HepG2 (cell line): ENCODE results near the gene IL11RA. TPM values are rescaled to one million over a fixed set of nuclear protein-coding genes. Genes with fewer than 3 reads are reported as not detected.

Experiments
- BORCS8-MEF2B ChIP-seq: sonication (generic); formaldehyde crosslinking; IDR thresholded peaks from 2 replicates; pipeline ENCODE4 v1.8.0; 2022; ENCODE audit warnings: mild to moderate bottlenecking, missing genetic modification reagents
- CC2D1A ChIP-seq: sonication (generic); formaldehyde crosslinking; IDR thresholded peaks from 2 replicates; pipeline ENCODE4 v1.8.1; 2023; ENCODE audit warnings: mild to moderate bottlenecking, missing genetic modification reagents
- EHMT2 ChIP-seq: fragments of 200-600 bp; sonication (generic); IDR thresholded peaks from 2 replicates; pipeline ENCODE4 v1.7.0; 2017; ENCODE audit warnings: antibody characterized with exemption, low read depth, low read length, borderline replicate concordance
- GMEB1 ChIP-seq: sonication (generic); formaldehyde crosslinking; IDR thresholded peaks from 2 replicates; pipeline ENCODE4 v1.5.1; 2020; ENCODE audit warnings: missing genetic modification reagents, mild to moderate bottlenecking, borderline replicate concordance
- HIVEP1 ChIP-seq: sonication (generic); formaldehyde crosslinking; IDR thresholded peaks from 2 replicates; pipeline ENCODE4 v1.4.0; 2020; ENCODE audit warnings: mild to moderate bottlenecking, missing genetic modification reagents
- KDM5B ChIP-seq: sonication (generic); formaldehyde crosslinking; IDR thresholded peaks from 2 replicates; pipeline ENCODE4 v1.4.0; 2020; ENCODE audit warnings: missing genetic modification reagents, mild to moderate bottlenecking, borderline replicate concordance
- MAFK ChIP-seq, 2 experiments: IDR thresholded peaks in 1 of 2; conservative IDR thresholded peaks in 1 of 2; 2 replicates each; pipeline ENCODE4 v1.6.1; 2011; ENCODE audit warnings: improper control_type of control experiment in 2 of 2, low read length in 2 of 2
- MXD1 ChIP-seq: sonication (generic); formaldehyde crosslinking; IDR thresholded peaks from 2 replicates; pipeline ENCODE4 v1.4.0; 2020; ENCODE audit warnings: mild to moderate bottlenecking, missing genetic modification reagents
- POLR2G ChIP-seq: fragments of 200-400 bp; formaldehyde crosslinking; IDR thresholded peaks from 2 replicates; pipeline ENCODE4 v1.6.1; 2018; ENCODE audit warnings: mild to moderate bottlenecking, low read depth, low read length, moderate library complexity
- SAFB2 ChIP-seq: sonication (generic); formaldehyde crosslinking; IDR thresholded peaks from 2 replicates; pipeline ENCODE4 v1.5.1; 2020; ENCODE audit warnings: missing genetic modification reagents, low read depth, mild to moderate bottlenecking, borderline replicate concordance
- SYNCRIP ChIP-seq: fragments of 200-400 bp; formaldehyde crosslinking; IDR thresholded peaks from 2 replicates; pipeline ENCODE4 v1.6.1; 2018; ENCODE audit warnings: mild to moderate bottlenecking, low read depth, low read length; ENCODE audit not compliant: insufficient read depth
- ZBTB49 ChIP-seq: sonication (generic); formaldehyde crosslinking; IDR thresholded peaks from 2 replicates; pipeline ENCODE4 v1.4.0; 2020; ENCODE audit warnings: missing genetic modification reagents, borderline replicate concordance
- ZFP36L1 ChIP-seq: sonication (generic); formaldehyde crosslinking; IDR thresholded peaks from 2 replicates; pipeline ENCODE4 v1.8.0; 2022; ENCODE audit warnings: mild to moderate bottlenecking, missing genetic modification reagents, moderate library complexity
- ZFP91 ChIP-seq: sonication (generic); formaldehyde crosslinking; IDR thresholded peaks from 2 replicates; pipeline ENCODE4 v1.9.0; 2022; ENCODE audit warnings: missing genetic modification reagents, mild to moderate bottlenecking, borderline replicate concordance
- ZSCAN25 ChIP-seq: sonication (generic); formaldehyde crosslinking; IDR thresholded peaks from 2 replicates; pipeline ENCODE4 v1.8.0; 2022; ENCODE audit warnings: mild to moderate bottlenecking, missing genetic modification reagents
- ZXDC ChIP-seq: sonication (generic); formaldehyde crosslinking; IDR thresholded peaks from 2 replicates; pipeline ENCODE4 v1.5.0; 2020; ENCODE audit warnings: mild to moderate bottlenecking, missing genetic modification reagents
- polyA plus RNA-seq, 8 experiments: library from polyadenylated mRNA; depleted of rRNA in 3 of 8; stranded (reverse) in 7 of 8; unstranded in 1 of 8; fragments of >200 nt; fragmentation: Illumina TruSeq in 4 of 8; extraction: Trizol in 4 of 8; gene quantifications; 2 replicates each; pipeline versions ENCODE4 v1.2.1 to v1.2.3, GENCODE V29; 2011 to 2016; ENCODE audit warnings: low read depth in 4 of 8, missing spikeins in 1 of 8, mixed read lengths in 1 of 8; ENCODE audit not compliant: insufficient read depth in 1 of 8
- total RNA-seq, 5 experiments: library from RNA; depleted of rRNA; stranded (reverse); fragments of >200 nt; fragmentation: Illumina TruSeq; extraction: Trizol; gene quantifications; 2 replicates each; pipeline ENCODE4 v1.2.3, GENCODE V29; 2016; ENCODE audit warnings: low read depth in 1 of 5

Gene IL11RA
- total and polyA plus RNA-seq, 2 of the 13 experiments (the other 11 are each of a cell fraction or from before 2014, with no cell fraction given), result 2.0 to 4.2 TPM

- TF ChIP-seq SAFB2 (CRISPR knock-in tag), result no peak; the same call in 1 of the 2 replicates
- peak; percentile 66; the same call in 1 of the 2 replicates for TF ChIP-seq GMEB1 (CRISPR knock-in tag)
- no peak for TF ChIP-seq ZBTB49
- peak; percentile 55; the same call in 1 of the 2 replicates for TF ChIP-seq ZFP36L1 (CRISPR knock-in tag)
- TF ChIP-seq ZSCAN25 (CRISPR knock-in tag), result peak; percentile 27; the same call in 1 of the 2 replicates
- TF ChIP-seq ZXDC (CRISPR knock-in tag), result peak; percentile 26; the same call in 1 of the 2 replicates
- TF ChIP-seq EHMT2, result no peak
- no peak for TF ChIP-seq SYNCRIP
- TF ChIP-seq MAFK (conservative IDR thresholded peaks at IDR 0.05 in 1 of 2, IDR thresholded peaks at IDR 0.05 in 1 of 2; ENCODE audit: low read length in 2 of 2), result no peak
- peak; percentile 51; the same call in 1 of the 2 replicates for TF ChIP-seq ZFP91 (CRISPR knock-in tag)
- peak; percentile 82 for TF ChIP-seq BORCS8-MEF2B (CRISPR knock-in tag)
- peak; percentile 85 for TF ChIP-seq POLR2G
- TF ChIP-seq MXD1 (CRISPR knock-in tag), result 0 out of 2 replicates have a peak, but pooled peaks have one; percentile 18
- TF ChIP-seq KDM5B (CRISPR knock-in tag), result peak; percentile 97
- TF ChIP-seq CC2D1A (CRISPR knock-in tag), result no peak
- TF ChIP-seq HIVEP1 (CRISPR knock-in tag), result peak; percentile 55
Observed at GRCh38 chr9:34637356-34638137, 14.4 kb upstream of the IL11RA start, which contains the start of gene SIGMAR1 (continued).
